SH-SY5Y (cell line): ENCODE measurements around the gene RPS6KB2.

Experiments used
- GATA2 ChIP-seq: IDR thresholded peaks from 2 replicates; pipeline ENCODE4 v1.6.1; 2011; ENCODE audit warnings: mild to moderate bottlenecking, low read depth, low read length
- GATA3 ChIP-seq: IDR thresholded peaks from 2 replicates; pipeline ENCODE4 v1.6.1; 2011; ENCODE audit warnings: low read depth, mild to moderate bottlenecking, low read length, moderate library complexity

- no peak for TF ChIP-seq GATA2
- no peak for TF ChIP-seq GATA3
These were observed 37.4 kb upstream of the RPS6KB2 start for GRCh38 chr11:67390947-67391303.
